CD4-positive, alpha-beta T cell treated with Interferon alpha-2 for 1 hour (primary cell): ENCODE results near the gene TMEM129.
"Not testable (repeated sequence)": the region's sequence is repeated elsewhere in the genome, so short reads cannot be mapped to it uniquely, and the experiment has no call there.

Experiments
- DNase-seq, 2 donors: peaks; one replicate each; pipeline ENCODE4 v3.0.0-alpha.2; 2020 to 2022

TMEM129 gene

GRCh38 chr4:1720163-1720983 is 750 bp downstream of the TMEM129 start:
- DNase-seq = peak; percentile 15 to 48

GRCh38 chr4:1718095-1718850 is 2.9 kb downstream of the TMEM129 start:
- DNase-seq = no peak

- no peak for DNase-seq
These were observed 3.7 kb downstream of the TMEM129 start for GRCh38 chr4:1717129-1718094.

- DNase-seq = no peak
These were observed 4.8 kb downstream of the TMEM129 start for GRCh38 chr4:1716065-1716945.

GRCh38 chr4:1715002-1715758 is 5.9 kb downstream of the TMEM129 start:
- peak in 1 of 2 donors; percentile 49 for DNase-seq

- DNase-seq = no peak
These were observed 6.7 kb downstream of the TMEM129 start for GRCh38 chr4:1714303-1715001.

- DNase-seq = no peak
These were observed 7.9 kb downstream of the TMEM129 start for GRCh38 chr4:1713003-1713851.

GRCh38 chr4:1712216-1713002 is 8.7 kb downstream of the TMEM129 start, which contains the start of gene SLBP:
SLBP (minus strand) TSS chr4:1712319; CDS start chr4:1712188, 131 bp downstream.
- DNase-seq = peak; percentile 98 to 99

GRCh38 chr4:1711571-1712215 is 9.4 kb downstream of the TMEM129 start:
- DNase-seq = peak in 1 of 2 donors; percentile 42

- DNase-seq = no peak
These were observed 10.0 kb downstream of the TMEM129 start for GRCh38 chr4:1711055-1711570.

GRCh38 chr4:1708581-1708980 is 12.5 kb downstream of the TMEM129 start:
- no peak for DNase-seq

GRCh38 chr4:1706358-1706757 is 14.8 kb downstream of the TMEM129 start:
- no peak for DNase-seq

GRCh38 chr4:1705732-1706131 is 15.4 kb downstream of the TMEM129 start:
- no peak for DNase-seq

- DNase-seq = no peak
These were observed 17.3 kb downstream of the TMEM129 start for GRCh38 chr4:1703867-1704266.

- DNase-seq = not testable (repeated sequence)
These were observed 19.5 kb downstream of the TMEM129 start for GRCh38 chr4:1701671-1702070.

GRCh38 chr4:1695913-1696312 is 25.2 kb downstream of the TMEM129 start:
- no peak for DNase-seq

GRCh38 chr4:1693131-1693896 is 27.8 kb downstream of the TMEM129 start:
- peak; percentile 81 to 86 for DNase-seq
